Kidney epithelial cell (primary cell): Measurements from ENCODE around the gene ARHGAP28. TPM values are rescaled to one million over a fixed set of nuclear protein-coding genes. Genes with fewer than 3 reads are reported as not detected.

Source experiments
- DNase-seq: peaks from one replicate; pipeline ENCODE4 v3.0.0-alpha.2; 2010; ENCODE audit warnings: low read depth
- H3K27me3 ChIP-seq: 2 replicates; pipeline ENCODE4 v1.6.0; 2011; ENCODE audit warnings: low read length; ENCODE audit not compliant: control insufficient read depth, insufficient read depth
- H3K36me3 ChIP-seq: 2 replicates; pipeline ENCODE4 v1.5.1; 2011; ENCODE audit warnings: low read length; ENCODE audit not compliant: control insufficient read depth, insufficient read depth
- H3K4me3 ChIP-seq: 2 replicates; pipeline ENCODE4 v1.5.1; 2011; ENCODE audit warnings: low read depth, mild to moderate bottlenecking, control low read depth, low read length
- CTCF ChIP-seq: IDR thresholded peaks from 2 replicates; pipeline ENCODE4 v1.5.1; 2011; ENCODE audit warnings: mild to moderate bottlenecking, moderate library complexity, low read length, control low read depth, inconsistent platforms; ENCODE audit not compliant: insufficient read depth, poor library complexity, severe bottlenecking
- total RNA-seq: library from RNA; depleted of rRNA; stranded (reverse); fragments of >200 nt; gene quantifications from 2 replicates; pipeline ENCODE4 v1.2.3, GENCODE V29; 2015

The ARHGAP28 gene
- total RNA-seq, 1 donor from 2014 or later = 4.6 TPM

GRCh38 chr18:6954501-6954900 is 225.0 kb downstream of the ARHGAP28 start:
- no peak for DNase-seq
- no peaks in the 10 kb centered on the region for H3K36me3 ChIP-seq
- TF ChIP-seq CTCF = no peak

GRCh38 chr18:6955304-6955703 is 225.8 kb downstream of the ARHGAP28 start:
- no peak for DNase-seq
- Histone ChIP-seq H3K4me3 (no peak overlapping the region), H3K27me3 (no peaks in the 10 kb centered on the region), H3K36me3 (no peaks in the 10 kb centered on the region)
- no peak for TF ChIP-seq CTCF

More at GRCh38 chr18:6954501-6954900, 225.0 kb downstream of the ARHGAP28 start:
- Histone ChIP-seq H3K27me3 (no peaks in the 10 kb centered on the region), H3K4me3 (no peak overlapping the region)

- DNase-seq = no peak
- H3K27me3 ChIP-seq = no peaks in the 10 kb centered on the region
- no peak overlapping the region for H3K4me3 ChIP-seq
- TF ChIP-seq CTCF = no peak
- no peaks in the 10 kb centered on the region for H3K36me3 ChIP-seq
These were observed 227.0 kb downstream of the ARHGAP28 start for GRCh38 chr18:6956495-6956894.

- TF ChIP-seq CTCF = no peak
- no peaks in the 10 kb centered on the region for H3K27me3 ChIP-seq
- no peak overlapping the region for H3K4me3 ChIP-seq
- H3K36me3 ChIP-seq = no peaks in the 10 kb centered on the region
- DNase-seq = no peak
These were observed 227.5 kb downstream of the ARHGAP28 start for GRCh38 chr18:6956999-6957398.

GRCh38 chr18:6959110-6959509 is 229.6 kb downstream of the ARHGAP28 start:
- Histone ChIP-seq H3K36me3 (peaks cover 1% of the 10 kb centered on the region), H3K27me3 (no peaks in the 10 kb centered on the region), H3K4me3 (no peak overlapping the region)
- peak; percentile 5 for DNase-seq
- no peak for TF ChIP-seq CTCF

- Histone ChIP-seq H3K4me3 (no peak overlapping the region), H3K36me3 (peaks cover 1% of the 10 kb centered on the region), H3K27me3 (no peaks in the 10 kb centered on the region)
- no peak for DNase-seq
- TF ChIP-seq CTCF = no peak
These were observed 230.6 kb downstream of the ARHGAP28 start for GRCh38 chr18:6960124-6960523.
